Measurements from ENCODE around the gene HOXD3.

HOXD3 gene

GRCh38 chr2:176212276-176212675 lies 55.2 kb downstream of the HOXD3 start:
- in situ Hi-C loops (cut with MboI; ENCODE audit: low sequenced_read_pairs, unreplicated experiment): no loop called here
- no peak for TF ChIP-seq CTCF (IDR thresholded peaks at IDR 0.05; ENCODE audit: borderline replicate concordance, control extremely low read depth, extremely low read depth, insufficient read depth, missing control alignments)
- no peak for DNase-seq (ENCODE audit: low spot score)

GRCh38 chr2:176213406-176213805 lies 56.3 kb downstream of the HOXD3 start:
- TF ChIP-seq CTCF (IDR thresholded peaks at IDR 0.05; ENCODE audit: borderline replicate concordance, control extremely low read depth, extremely low read depth, insufficient read depth, missing control alignments): no peak
- in situ Hi-C loops (cut with MboI; ENCODE audit: low sequenced_read_pairs, unreplicated experiment): no loop called here
- DNase-seq (ENCODE audit: low spot score): no peak
